ENCODE results near the gene FOSB.
"Not testable (repeated sequence)": the region's sequence is repeated elsewhere in the genome, so short reads cannot be mapped to it uniquely, and the experiment has no call there.

The FOSB gene

DNA sequence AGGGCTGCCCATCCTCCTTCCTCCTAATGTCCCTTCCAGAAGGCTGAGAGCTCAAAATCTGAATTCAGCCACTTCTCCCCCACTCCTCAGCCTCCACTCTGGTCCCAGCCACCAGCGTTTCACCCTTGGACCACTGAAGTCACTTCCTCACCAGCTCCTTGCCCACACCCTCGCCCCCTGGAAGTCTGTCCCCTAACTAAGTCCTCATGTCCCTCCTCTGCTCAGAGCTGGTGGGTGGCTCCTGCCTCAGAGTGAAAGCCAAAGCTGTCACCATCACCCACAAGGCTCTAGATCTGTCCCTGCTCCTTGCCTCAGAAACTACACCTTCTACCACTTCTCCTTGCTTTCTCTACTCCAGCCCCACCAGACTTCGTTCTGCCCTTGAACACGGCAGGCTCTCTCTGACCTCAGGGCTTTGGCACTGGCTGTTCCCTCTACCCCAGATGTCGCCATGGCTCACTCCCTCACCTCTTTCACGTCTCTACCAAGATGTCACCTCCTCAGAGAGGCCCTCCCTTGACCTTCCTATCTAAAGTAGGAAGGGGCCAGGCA lies 45.8 kb upstream of the FOSB start:
- TF ChIP-seq, protein P1, sequence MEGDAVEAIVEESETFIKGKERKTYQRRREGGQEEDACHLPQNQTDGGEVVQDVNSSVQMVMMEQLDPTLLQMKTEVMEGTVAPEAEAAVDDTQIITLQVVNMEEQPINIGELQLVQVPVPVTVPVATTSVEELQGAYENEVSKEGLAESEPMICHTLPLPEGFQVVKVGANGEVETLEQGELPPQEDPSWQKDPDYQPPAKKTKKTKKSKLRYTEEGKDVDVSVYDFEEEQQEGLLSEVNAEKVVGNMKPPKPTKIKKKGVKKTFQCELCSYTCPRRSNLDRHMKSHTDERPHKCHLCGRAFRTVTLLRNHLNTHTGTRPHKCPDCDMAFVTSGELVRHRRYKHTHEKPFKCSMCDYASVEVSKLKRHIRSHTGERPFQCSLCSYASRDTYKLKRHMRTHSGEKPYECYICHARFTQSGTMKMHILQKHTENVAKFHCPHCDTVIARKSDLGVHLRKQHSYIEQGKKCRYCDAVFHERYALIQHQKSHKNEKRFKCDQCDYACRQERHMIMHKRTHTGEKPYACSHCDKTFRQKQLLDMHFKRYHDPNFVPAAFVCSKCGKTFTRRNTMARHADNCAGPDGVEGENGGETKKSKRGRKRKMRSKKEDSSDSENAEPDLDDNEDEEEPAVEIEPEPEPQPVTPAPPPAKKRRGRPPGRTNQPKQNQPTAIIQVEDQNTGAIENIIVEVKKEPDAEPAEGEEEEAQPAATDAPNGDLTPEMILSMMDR (IDR thresholded peaks at IDR 0.05; ENCODE audit: extremely low read depth, insufficient read depth, missing control alignments) = no peak
- in situ Hi-C loops (cut with MboI; ENCODE audit: low pct_unique_long_range_greater_than_20kb, low sequenced_read_pairs, unreplicated experiment) = no loop called here
- DNase-seq (ENCODE audit: low spot score) = no peak

DNA sequence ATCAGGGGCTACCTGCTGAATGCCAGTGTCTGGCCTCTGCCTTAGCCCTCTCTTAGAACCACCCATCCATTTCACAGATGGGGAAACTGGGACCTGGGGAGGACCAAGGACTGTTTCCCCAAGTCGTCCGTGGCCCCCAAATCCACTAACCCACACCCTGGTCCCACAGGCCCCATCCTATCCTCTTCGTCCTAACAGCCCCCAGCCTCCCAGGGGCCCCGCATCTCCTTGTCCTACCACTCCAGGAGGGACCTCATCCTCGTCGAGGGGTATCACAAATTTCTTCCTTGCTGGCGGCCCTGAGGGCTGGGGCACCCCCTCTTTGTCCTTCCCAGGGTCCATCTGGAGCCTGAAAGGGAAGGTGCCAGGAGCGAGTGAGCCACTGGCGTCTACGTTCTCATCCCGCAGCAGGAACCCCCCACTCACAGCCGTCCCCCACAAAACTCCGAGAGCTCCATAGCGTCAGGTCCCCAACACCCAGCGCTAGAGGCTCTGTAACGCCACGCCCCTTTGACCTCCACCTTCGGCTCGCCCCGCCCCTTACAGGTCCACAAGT lies 44.7 kb upstream of the FOSB start:
- DNase-seq (ENCODE audit: low spot score) = no peak
- TF ChIP-seq, protein P1 (IDR thresholded peaks at IDR 0.05; ENCODE audit: extremely low read depth, insufficient read depth, missing control alignments) = no peak
- in situ Hi-C loops (cut with MboI; ENCODE audit: low pct_unique_long_range_greater_than_20kb, low sequenced_read_pairs, unreplicated experiment) = no loop called here

DNA sequence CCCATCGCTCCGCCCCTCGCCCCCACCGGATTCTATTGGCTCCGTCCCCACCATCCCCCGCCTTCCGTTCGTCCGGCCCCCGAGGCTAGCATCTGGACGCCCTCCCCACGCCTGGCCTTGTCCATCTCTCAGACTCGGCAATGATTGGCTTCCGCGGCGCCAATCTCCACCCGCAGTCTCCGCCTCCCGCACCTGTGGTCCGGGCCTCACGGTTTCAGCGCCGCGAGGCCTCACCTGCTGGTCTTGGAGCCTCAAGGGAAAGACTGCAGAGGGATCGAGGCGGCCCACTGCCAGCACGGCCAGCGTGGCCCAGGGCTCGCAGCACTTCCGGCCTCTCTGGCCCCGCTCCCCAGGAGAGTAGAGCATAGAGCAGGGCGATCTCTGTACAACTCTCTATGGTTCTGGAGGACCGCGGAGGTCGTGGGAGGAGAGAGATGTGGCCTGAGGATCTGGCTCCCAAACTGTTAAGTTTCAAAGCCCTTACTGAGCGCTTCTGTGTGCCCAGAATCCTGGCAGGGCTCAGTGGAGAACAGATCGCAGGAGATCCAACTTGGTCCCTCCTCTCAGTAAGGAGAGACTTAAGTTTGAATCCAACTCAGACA lies 44.1 kb upstream of the FOSB start, which contains the start of gene ERCC1:
Gene ERCC1 (minus strand): TSS at position 329 of the 602 bp plus-strand sequence. CDS start 543 bp downstream, outside the sequence.
- peak; percentile 97 for DNase-seq (ENCODE audit: low spot score)
- TF ChIP-seq, protein P1 (IDR thresholded peaks at IDR 0.05; ENCODE audit: extremely low read depth, insufficient read depth, missing control alignments) = no peak
- in situ Hi-C loops (cut with MboI; ENCODE audit: low pct_unique_long_range_greater_than_20kb, low sequenced_read_pairs, unreplicated experiment) = no loop called here

DNA sequence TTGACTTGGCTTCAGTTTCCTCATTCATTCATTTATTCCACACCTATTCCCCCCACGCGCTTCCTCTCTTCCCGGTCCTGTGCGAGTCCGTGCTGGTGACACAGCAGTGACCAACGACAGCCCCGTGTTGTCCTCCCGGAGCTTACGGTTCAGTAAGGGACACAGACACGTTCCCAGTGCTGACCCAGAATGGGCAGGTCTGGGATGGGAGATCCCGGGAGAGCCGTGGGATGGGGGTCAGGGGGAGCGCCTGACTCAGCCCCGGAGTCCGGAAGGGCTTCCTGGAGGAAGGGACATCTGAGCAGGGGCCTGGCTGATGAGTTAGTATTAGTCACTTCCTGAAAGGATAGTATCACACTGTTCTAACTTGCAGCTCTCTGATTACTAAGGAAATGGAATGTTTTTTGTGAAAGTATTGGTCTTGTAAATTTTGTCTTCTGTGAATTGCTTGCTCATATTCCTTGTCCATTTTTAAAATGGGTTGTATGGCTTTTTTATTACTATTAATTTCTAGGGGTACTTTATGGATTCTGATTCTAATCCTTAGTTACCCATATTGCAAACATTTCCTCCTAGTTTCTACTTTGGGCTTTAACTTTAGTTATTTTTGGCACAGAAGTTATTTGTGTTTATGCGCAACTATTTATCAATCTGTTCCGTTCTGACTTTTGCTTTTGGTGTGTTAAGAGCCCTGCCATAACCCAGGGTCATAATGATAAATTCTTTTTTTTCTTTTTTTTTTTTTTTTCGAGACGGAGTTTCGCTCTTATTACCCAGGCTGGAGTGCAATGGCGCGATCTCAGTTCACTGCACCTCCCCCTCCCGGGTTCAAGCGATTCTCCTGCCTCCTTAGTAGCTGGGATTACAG lies 43.4 kb upstream of the FOSB start:
- in situ Hi-C loops (cut with MboI; ENCODE audit: low pct_unique_long_range_greater_than_20kb, low sequenced_read_pairs, unreplicated experiment) = no loop called here
- TF ChIP-seq, protein P1 (IDR thresholded peaks at IDR 0.05; ENCODE audit: extremely low read depth, insufficient read depth, missing control alignments) = no peak
- DNase-seq (ENCODE audit: low spot score) = peak; percentile 37

DNA sequence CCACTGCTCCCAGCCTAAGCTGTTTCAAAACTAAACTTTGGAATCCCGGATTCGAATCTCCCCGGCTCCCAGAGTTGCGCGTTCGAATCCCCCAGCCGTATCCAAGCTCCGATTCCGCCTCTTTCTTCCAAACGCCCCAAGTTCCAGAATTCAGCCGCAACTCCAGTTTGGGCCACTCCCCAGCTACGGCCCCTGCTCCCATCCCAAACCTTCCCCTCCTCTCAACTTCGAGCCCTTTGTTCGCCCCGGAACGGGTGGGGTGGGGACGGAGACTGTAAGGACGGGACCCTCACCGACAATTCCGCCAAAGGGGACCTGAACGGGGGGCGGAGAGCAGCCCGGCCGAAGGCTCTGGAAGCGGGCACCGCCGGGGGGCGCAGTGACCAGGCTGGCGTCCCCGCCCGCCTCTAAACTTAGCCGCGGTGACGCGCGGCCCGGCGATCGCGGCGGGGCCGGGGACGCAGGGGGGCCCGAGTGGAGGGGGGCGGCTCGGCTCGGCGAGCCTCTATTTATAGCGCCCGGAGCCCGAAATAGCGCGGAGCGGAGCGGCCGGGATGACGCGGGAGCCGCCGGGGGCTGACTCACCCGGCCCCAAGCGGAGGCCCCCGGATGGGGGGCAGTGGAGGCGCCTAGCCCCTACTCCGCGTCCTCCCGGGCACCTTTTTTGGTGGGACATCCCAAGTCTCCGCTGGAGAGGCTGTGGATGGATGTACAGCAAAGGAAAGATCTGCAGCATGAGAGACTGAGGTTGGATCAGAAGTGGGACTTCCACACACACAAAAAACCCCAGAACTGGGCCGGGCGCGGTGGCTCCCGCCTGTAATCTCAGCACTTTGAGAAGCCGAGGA lies 39.2 kb upstream of the FOSB start:
- DNase-seq (ENCODE audit: low spot score) = peak; percentile 68
- TF ChIP-seq, protein P1 (IDR thresholded peaks at IDR 0.05; ENCODE audit: extremely low read depth, insufficient read depth, missing control alignments) = peak; percentile 59
- in situ Hi-C loops (cut with MboI; ENCODE audit: low pct_unique_long_range_greater_than_20kb, low sequenced_read_pairs, unreplicated experiment) = no loop called here

DNA sequence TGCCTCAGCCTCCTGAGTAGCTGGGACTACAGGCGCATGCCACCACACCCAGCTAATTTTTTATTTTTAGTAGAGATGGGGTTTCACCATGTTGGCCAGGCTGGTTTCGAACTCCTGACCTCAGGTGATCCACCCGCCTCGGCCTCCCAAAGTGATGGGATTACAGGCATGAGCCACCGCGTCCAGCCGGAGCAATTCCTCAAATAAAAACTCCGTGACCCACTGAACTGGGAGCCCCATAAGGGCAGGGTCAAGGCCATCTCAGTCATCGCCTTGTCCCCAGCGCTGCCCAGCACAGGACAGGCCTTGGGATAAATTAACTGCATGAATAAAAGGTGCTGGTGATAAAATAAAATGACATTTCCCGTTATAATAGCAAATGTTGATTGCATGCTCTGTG lies 37.9 kb upstream of the FOSB start:
- DNase-seq (ENCODE audit: low spot score); in situ Hi-C loops (cut with MboI; ENCODE audit: low pct_unique_long_range_greater_than_20kb, low sequenced_read_pairs, unreplicated experiment): not testable (repeated sequence)

DNA sequence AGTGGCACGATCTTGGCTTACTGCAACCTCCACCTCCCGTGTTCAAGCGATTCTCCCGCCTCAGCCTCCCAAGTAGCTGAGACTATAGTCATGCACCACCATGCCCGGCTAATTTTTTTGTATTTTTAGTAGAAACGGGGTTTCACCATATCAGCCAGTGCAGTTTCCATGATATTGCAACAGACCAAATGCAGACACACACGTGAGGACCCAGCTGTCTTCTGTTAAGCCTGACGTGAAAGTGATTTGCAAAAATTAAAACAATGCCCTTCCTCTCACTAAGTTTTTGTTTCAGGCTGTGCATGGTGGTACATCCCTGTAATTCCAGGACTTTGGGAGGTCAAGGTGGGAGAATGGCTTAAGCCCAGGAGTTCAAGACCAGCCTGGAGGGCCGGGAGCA lies 36.8 kb upstream of the FOSB start:
- in situ Hi-C loops (cut with MboI; ENCODE audit: low pct_unique_long_range_greater_than_20kb, low sequenced_read_pairs, unreplicated experiment); DNase-seq (ENCODE audit: low spot score): not testable (repeated sequence)

DNA sequence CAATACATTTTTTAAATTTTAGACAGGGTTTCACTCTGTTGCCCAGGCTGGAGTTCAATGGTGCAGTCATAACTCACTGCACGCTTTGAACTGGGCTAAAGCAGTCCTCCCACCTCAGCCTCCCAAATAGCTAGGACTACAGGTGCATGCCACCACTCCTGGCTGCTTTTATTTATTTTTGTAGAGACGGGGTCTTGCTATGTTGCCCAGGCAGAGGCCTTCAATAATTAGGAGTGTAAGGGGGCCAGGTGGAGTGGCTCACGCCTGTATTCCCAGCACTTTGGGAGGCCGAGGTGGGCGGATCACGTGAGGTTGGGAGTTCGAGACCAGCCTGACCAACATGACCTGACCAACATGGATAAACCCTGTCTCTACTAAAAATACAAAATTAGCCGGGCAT lies 35.3 kb upstream of the FOSB start:
- in situ Hi-C loops (cut with MboI; ENCODE audit: low pct_unique_long_range_greater_than_20kb, low sequenced_read_pairs, unreplicated experiment); DNase-seq (ENCODE audit: low spot score): not testable (repeated sequence)
